Measurements from ENCODE around the gene CER1. TPM values are rescaled to one million over a fixed set of nuclear protein-coding genes. Genes with fewer than 3 reads are reported as not detected.

The CER1 gene
- total RNA-seq, 1 experiment from 2014 or later: not detected

- Histone ChIP-seq H3F3A (ENCODE audit: low read length, unreplicated experiment) (no peaks in the 10 kb centered on the region), H2AFZ (ENCODE audit: low read length) (no peak overlapping the region), H3K36me3 (ENCODE audit: low read depth, low read length) (no peaks in the 10 kb centered on the region), H3K4me1 (ENCODE audit: insufficient read depth, low read length) (no peaks in the 10 kb centered on the region), H3K27ac (ENCODE audit: low read length) (no peak overlapping the region), H3K9ac (ENCODE audit: low read length) (no peak overlapping the region), H3K27me3 (ENCODE audit: low read length) (no peaks in the 10 kb centered on the region), H3K9me2 (replicated peaks; ENCODE audit: low read length) (no peaks in the 10 kb centered on the region), H4K20me1 (ENCODE audit: low read length) (no peaks in the 10 kb centered on the region), H3K9me3 (ENCODE audit: low read length) (no peaks in the 10 kb centered on the region), H3K79me2 (ENCODE audit: low read length) (no peaks in the 10 kb centered on the region), H3K4me3 (ENCODE audit: low read length) (no peak overlapping the region), H3K4me2 (ENCODE audit: low read length) (no peak overlapping the region)
- no TSS peak for BruUV-seq (replicated peaks)
- ChIA-PET POLR2A (ENCODE audit: unreplicated experiment) (no interaction called here), CTCF (no interaction called here)
- ATAC-seq (no peak), DNase-seq (no peak)
- TF ChIP-seq EZH2 (IDR thresholded peaks at IDR 0.05; ENCODE audit: low read length, unreplicated experiment): no peak
- TF ChIP-seq, protein P1, sequence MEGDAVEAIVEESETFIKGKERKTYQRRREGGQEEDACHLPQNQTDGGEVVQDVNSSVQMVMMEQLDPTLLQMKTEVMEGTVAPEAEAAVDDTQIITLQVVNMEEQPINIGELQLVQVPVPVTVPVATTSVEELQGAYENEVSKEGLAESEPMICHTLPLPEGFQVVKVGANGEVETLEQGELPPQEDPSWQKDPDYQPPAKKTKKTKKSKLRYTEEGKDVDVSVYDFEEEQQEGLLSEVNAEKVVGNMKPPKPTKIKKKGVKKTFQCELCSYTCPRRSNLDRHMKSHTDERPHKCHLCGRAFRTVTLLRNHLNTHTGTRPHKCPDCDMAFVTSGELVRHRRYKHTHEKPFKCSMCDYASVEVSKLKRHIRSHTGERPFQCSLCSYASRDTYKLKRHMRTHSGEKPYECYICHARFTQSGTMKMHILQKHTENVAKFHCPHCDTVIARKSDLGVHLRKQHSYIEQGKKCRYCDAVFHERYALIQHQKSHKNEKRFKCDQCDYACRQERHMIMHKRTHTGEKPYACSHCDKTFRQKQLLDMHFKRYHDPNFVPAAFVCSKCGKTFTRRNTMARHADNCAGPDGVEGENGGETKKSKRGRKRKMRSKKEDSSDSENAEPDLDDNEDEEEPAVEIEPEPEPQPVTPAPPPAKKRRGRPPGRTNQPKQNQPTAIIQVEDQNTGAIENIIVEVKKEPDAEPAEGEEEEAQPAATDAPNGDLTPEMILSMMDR (conservative IDR thresholded peaks at IDR 0.05; ENCODE audit: low read depth, low read length): no peak
- no peak for TF ChIP-seq EZH2phosphoT487 (IDR thresholded peaks at IDR 0.05; ENCODE audit: borderline replicate concordance, low read length)
- intact Hi-C loops (cut with micrococcal nuclease): no loop called here
Observed at GRCh38 chr9:14760060-14760459, 37.5 kb upstream of the CER1 start.

- Histone ChIP-seq H3F3A (ENCODE audit: low read length, unreplicated experiment) (no peaks in the 10 kb centered on the region), H3K27me3 (ENCODE audit: low read length) (no peaks in the 10 kb centered on the region), H3K9me3 (ENCODE audit: low read length) (no peaks in the 10 kb centered on the region), H3K9ac (ENCODE audit: low read length) (no peak overlapping the region), H4K20me1 (ENCODE audit: low read length) (no peaks in the 10 kb centered on the region), H3K4me2 (ENCODE audit: low read length) (no peak overlapping the region), H3K27ac (ENCODE audit: low read length) (no peak overlapping the region), H3K9me2 (replicated peaks; ENCODE audit: low read length) (no peaks in the 10 kb centered on the region), H3K4me1 (ENCODE audit: insufficient read depth, low read length) (no peaks in the 10 kb centered on the region), H2AFZ (ENCODE audit: low read length) (no peak overlapping the region), H3K79me2 (ENCODE audit: low read length) (no peaks in the 10 kb centered on the region), H3K4me3 (ENCODE audit: low read length) (no peak overlapping the region), H3K36me3 (ENCODE audit: low read depth, low read length) (no peaks in the 10 kb centered on the region)
- ChIA-PET POLR2A (ENCODE audit: unreplicated experiment) (no interaction called here), CTCF (no interaction called here)
- DNase-seq (no peak), ATAC-seq (no peak)
- BruUV-seq (replicated peaks): no TSS peak
- TF ChIP-seq, protein P1 (conservative IDR thresholded peaks at IDR 0.05; ENCODE audit: low read depth, low read length): no peak
- TF ChIP-seq EZH2 (IDR thresholded peaks at IDR 0.05; ENCODE audit: low read length, unreplicated experiment) (no peak), EZH2phosphoT487 (IDR thresholded peaks at IDR 0.05; ENCODE audit: borderline replicate concordance, low read length) (no peak)
- intact Hi-C loops (cut with micrococcal nuclease): no loop called here
Observed at GRCh38 chr9:14756291-14756690, 33.8 kb upstream of the CER1 start.

- POLR2A ChIA-PET (ENCODE audit: unreplicated experiment): no interaction called here
- Histone ChIP-seq H3K27ac (ENCODE audit: low read length) (no peak overlapping the region), H3K9me2 (replicated peaks; ENCODE audit: low read length) (no peaks in the 10 kb centered on the region), H3K4me3 (ENCODE audit: low read length) (no peak overlapping the region), H3K79me2 (ENCODE audit: low read length) (no peaks in the 10 kb centered on the region), H2AFZ (ENCODE audit: low read length) (no peak overlapping the region), H3K27me3 (ENCODE audit: low read length) (no peaks in the 10 kb centered on the region), H3K9ac (ENCODE audit: low read length) (no peak overlapping the region), H4K20me1 (ENCODE audit: low read length) (no peaks in the 10 kb centered on the region), H3K36me3 (ENCODE audit: low read depth, low read length) (no peaks in the 10 kb centered on the region), H3K4me1 (ENCODE audit: insufficient read depth, low read length) (no peaks in the 10 kb centered on the region), H3F3A (ENCODE audit: low read length, unreplicated experiment) (no peaks in the 10 kb centered on the region), H3K9me3 (ENCODE audit: low read length) (no peaks in the 10 kb centered on the region), H3K4me2 (ENCODE audit: low read length) (no peak overlapping the region)
- CTCF ChIA-PET: no interaction called here
- BruUV-seq (replicated peaks): no TSS peak
- no peak for TF ChIP-seq EZH2phosphoT487 (IDR thresholded peaks at IDR 0.05; ENCODE audit: borderline replicate concordance, low read length)
- no peak for TF ChIP-seq EZH2 (IDR thresholded peaks at IDR 0.05; ENCODE audit: low read length, unreplicated experiment)
- TF ChIP-seq, protein P1 (conservative IDR thresholded peaks at IDR 0.05; ENCODE audit: low read depth, low read length): no peak
- ATAC-seq (no peak), DNase-seq (no peak)
- intact Hi-C loops (cut with micrococcal nuclease): no loop called here
Observed at GRCh38 chr9:14752871-14753270, 30.3 kb upstream of the CER1 start.
